Tibial nerve (tissue), 4 donors: ENCODE measurements around the gene ASIC4. TPM values are rescaled to one million over a fixed set of nuclear protein-coding genes. Genes with fewer than 3 reads are reported as not detected.

Source experiments
- DNase-seq, 2 donors: peaks; one replicate each; pipeline ENCODE4 v3.0.0-alpha.2; 2019; ENCODE audit warnings: low spot score in 2 of 2
- H3K27ac ChIP-seq, 4 donors: fragments of 200-600 bp; sonication (generic) in 3 of 4; one replicate each; pipeline ENCODE4 v1.5.1; 2017 to 2019; ENCODE audit warnings: mild to moderate bottlenecking in 1 of 4
- H3K27me3 ChIP-seq, 2 donors: fragments of 200-600 bp; sonication (generic) in 1 of 2; one replicate each; pipeline versions ENCODE4 v1.5.1 to v1.6.0; 2017 to 2019
- H3K36me3 ChIP-seq, 3 donors: fragments of 200-600 bp; sonication (generic); one replicate each; pipeline ENCODE4 v1.5.1; 2018 to 2019
- H3K4me1 ChIP-seq, 4 donors: fragments of 200-600 bp; sonication (generic) in 3 of 4; one replicate each; pipeline ENCODE4 v1.5.1; 2017 to 2019
- H3K4me3 ChIP-seq, 4 donors: fragments of 200-600 bp; sonication (generic) in 3 of 4; one replicate each; pipeline ENCODE4 v1.5.1; 2017 to 2019; ENCODE audit warnings: mild to moderate bottlenecking in 1 of 4, moderate library complexity in 1 of 4
- H3K9me3 ChIP-seq, 4 donors: fragments of 200-600 bp; sonication (generic) in 3 of 4; one replicate each; pipeline ENCODE4 v1.5.1; 2017 to 2019
- EP300 ChIP-seq, 2 donors: sonication (generic); formaldehyde crosslinking; IDR thresholded peaks; one replicate each; pipeline ENCODE4 v1.6.1; 2017; ENCODE audit warnings: antibody characterized with exemption in 2 of 2, mild to moderate bottlenecking in 1 of 2
- POLR2A ChIP-seq, 2 donors: fragments of 450-650 bp; IDR thresholded peaks; one replicate each; pipeline ENCODE4 v1.6.1; 2017; ENCODE audit warnings: antibody characterized with exemption in 2 of 2, mild to moderate bottlenecking in 2 of 2, moderate library complexity in 2 of 2
- WGBS, 2 donors: methylation state at CpG; one replicate each; pipeline ENCODE4 v1.1.5; 2018; 5-methylcytosine and 5-hydroxymethylcytosine counted together
- total RNA-seq, 4 donors: library from RNA; depleted of rRNA; stranded (reverse); fragments of >200 nt; gene quantifications; one replicate each; pipeline ENCODE4 v1.1.0, GENCODE V29; 2016
- TF ChIP-seq, protein P1 (sequence below), 5 experiments: fragments of 200-600 bp in 3 of 5; fragments of 450-650 bp in 2 of 5; sonication (generic) in 3 of 5; IDR thresholded peaks; one replicate each; pipeline ENCODE4 v1.5.1; 2016 to 2019; ENCODE audit warnings: antibody characterized with exemption in 5 of 5, mild to moderate bottlenecking in 3 of 5, moderate library complexity in 2 of 5

Gene ASIC4
- total RNA-seq, 4 donors from 2014 or later = 0.42 to 3.0 TPM; not detected in 2

DNA sequence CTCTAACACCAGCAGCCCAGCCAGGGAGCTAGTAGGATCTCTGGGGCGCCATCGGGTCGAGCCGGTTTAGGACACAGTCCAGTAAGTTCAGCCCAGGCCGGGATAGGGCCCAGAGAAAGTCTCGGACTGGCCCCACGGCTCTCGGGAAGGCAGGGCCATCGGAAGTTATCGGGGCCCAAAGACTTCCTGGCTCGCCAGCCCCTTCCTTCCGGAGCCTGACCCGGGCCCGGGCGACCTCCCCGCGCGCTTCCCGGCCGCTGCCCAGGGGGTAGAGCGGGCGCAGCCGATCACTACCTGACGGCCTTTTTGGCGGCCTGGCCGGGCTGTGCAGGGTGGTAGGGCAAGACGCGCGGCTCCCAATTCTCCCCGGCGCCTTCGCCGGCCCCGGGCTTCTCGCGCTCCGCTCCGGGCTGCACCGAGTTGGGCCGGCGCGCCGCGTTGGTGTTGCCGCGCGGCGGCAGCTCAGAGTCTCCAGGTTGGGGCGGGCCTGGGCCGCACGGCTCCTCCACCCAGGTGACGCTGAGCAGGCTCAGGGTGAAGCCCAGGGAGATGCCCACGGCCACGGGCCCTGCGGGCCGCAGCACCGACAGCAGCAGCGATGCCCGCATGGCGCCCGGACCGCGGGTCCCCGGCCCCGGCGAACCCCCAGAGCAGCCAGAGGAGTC is 28.8 kb downstream of the ASIC4 start:
- H3K36me3 ChIP-seq = peaks cover 0 to 29% (median 0%) of the 10 kb centered on the region in 3 donors
- whole genome bisulfite sequencing, 2 donors = 0 to 2% methylated on average over 5 to 45 of the region's 66 CpGs
- no peak for TF ChIP-seq EP300 (IDR thresholded peaks at IDR 0.05)
- no peak for TF ChIP-seq POLR2A (IDR thresholded peaks at IDR 0.05)
- TF ChIP-seq, protein P1, sequence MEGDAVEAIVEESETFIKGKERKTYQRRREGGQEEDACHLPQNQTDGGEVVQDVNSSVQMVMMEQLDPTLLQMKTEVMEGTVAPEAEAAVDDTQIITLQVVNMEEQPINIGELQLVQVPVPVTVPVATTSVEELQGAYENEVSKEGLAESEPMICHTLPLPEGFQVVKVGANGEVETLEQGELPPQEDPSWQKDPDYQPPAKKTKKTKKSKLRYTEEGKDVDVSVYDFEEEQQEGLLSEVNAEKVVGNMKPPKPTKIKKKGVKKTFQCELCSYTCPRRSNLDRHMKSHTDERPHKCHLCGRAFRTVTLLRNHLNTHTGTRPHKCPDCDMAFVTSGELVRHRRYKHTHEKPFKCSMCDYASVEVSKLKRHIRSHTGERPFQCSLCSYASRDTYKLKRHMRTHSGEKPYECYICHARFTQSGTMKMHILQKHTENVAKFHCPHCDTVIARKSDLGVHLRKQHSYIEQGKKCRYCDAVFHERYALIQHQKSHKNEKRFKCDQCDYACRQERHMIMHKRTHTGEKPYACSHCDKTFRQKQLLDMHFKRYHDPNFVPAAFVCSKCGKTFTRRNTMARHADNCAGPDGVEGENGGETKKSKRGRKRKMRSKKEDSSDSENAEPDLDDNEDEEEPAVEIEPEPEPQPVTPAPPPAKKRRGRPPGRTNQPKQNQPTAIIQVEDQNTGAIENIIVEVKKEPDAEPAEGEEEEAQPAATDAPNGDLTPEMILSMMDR (IDR thresholded peaks at IDR 0.05) = no peak
- H3K9me3 ChIP-seq = no peaks in the 10 kb centered on the region
- peak overlapping the region; percentile 75 to 97 (median 88) for H3K27ac ChIP-seq
- DNase-seq = no peak
- H3K4me3 ChIP-seq = peak overlapping the region; percentile 37 to 90 (median 74)
- peaks cover 0 to 59% (median 32%) of the 10 kb centered on the region in 4 donors for H3K4me1 ChIP-seq
- H3K27me3 ChIP-seq = no peaks in the 10 kb centered on the region

DNA sequence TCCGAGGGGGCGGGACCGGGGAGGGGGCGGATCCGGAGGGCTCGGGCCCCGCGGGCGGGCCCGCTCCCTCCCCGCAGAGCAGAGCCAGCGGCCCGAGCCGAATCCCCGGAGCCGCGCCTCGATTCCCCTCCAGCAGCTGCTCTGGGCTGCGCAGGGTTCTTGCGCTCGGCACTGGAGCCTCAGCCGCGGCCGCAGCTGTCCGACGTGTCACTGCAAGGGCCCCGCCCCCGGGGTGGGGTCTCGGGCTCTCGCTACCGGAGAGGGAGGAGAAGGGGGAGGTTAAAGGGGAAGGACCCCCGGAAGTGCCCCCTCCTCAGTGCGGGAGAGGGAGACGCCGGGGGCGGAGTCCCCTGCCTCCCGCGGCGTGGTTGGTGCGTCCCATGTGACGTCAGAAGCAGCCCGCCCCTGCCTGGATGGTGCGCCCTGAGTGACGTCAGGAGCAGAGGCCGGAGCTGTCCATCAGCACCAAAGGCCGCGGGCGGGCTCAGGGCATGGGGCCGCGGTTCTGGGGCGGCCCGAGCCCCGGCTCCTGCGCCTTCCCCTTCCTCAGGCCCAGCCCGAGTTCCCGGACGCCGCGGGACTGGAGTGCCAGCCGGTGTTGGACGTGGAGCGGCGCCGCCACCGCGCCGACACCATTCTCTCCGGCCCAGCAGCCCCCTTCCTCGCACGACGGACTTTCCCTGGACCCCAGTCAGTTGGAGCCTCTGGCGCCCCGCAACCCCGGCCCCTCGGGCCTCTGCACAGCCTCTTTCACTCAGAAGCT is 29.5 kb downstream of the ASIC4 start, which contains the start of the genes CHPF and TMEM198:
Gene CHPF (minus strand): TSS at position 214 of the 763 bp plus-strand sequence. CDS start 271 bp downstream, outside the sequence.
Gene TMEM198 (plus strand): TSS at position 433 of the 763 bp plus-strand sequence. CDS start 700 bp downstream, outside the sequence.
- peak; percentile 96 to 97 for DNase-seq
- peaks cover 0 to 52% (median 27%) of the 10 kb centered on the region in 4 donors for H3K4me1 ChIP-seq
- H3K27me3 ChIP-seq = no peaks in the 10 kb centered on the region
- WGBS, 2 donors = 0 to 1% methylated on average over 26 to 65 of the region's 75 CpGs
- TF ChIP-seq POLR2A (IDR thresholded peaks at IDR 0.05) = peak in 1 of 2 donors; percentile 83
- TF ChIP-seq EP300 (IDR thresholded peaks at IDR 0.05) = peak; percentile 92 to 97
- TF ChIP-seq, protein P1 (IDR thresholded peaks at IDR 0.05) = peak in 1 of 5 experiments; percentile 28
- peak within 1 kb of the TSS; percentile 37 to 90 (median 74) for H3K4me3 ChIP-seq
- peaks cover 0 to 29% (median 0%) of the 10 kb centered on the region in 3 donors for H3K36me3 ChIP-seq
- H3K27ac ChIP-seq = peak within 1 kb of the TSS; percentile 75 to 97 (median 88)
- no peaks in the 10 kb centered on the region for H3K9me3 ChIP-seq

DNA sequence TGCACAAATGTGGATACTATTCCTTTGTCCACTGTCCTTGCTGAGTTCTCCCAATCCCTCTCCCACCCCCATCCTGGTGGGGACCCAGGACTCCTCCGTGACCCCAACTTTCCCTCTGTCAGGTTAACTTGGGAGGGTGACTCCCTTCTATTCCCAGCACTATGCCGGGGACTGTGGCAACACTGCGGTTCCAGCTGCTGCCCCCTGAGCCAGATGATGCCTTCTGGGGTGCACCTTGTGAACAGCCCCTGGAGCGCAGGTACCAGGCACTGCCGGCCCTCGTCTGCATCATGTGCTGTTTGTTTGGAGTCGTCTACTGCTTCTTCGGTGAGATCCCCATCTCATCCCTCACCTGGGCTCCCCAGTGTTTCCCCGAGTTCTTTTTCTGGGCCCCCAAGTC is 30.3 kb downstream of the ASIC4 start:
- H3K36me3 ChIP-seq = peaks cover 0 to 29% (median 0%) of the 10 kb centered on the region in 3 donors
- H3K9me3 ChIP-seq = no peaks in the 10 kb centered on the region
- 37% methylated on average over 9 of the region's 9 CpGs for WGBS, 2 donors
- no peaks in the 10 kb centered on the region for H3K27me3 ChIP-seq
- TF ChIP-seq, protein P1 (IDR thresholded peaks at IDR 0.05) = no peak
- TF ChIP-seq POLR2A (IDR thresholded peaks at IDR 0.05) (no peak), EP300 (IDR thresholded peaks at IDR 0.05) (no peak)
- H3K27ac ChIP-seq = peak overlapping the region in 3 of 4 donors; percentile 75 to 97 (median 91)
- H3K4me1 ChIP-seq = peaks cover 0 to 44% (median 20%) of the 10 kb centered on the region in 4 donors
- H3K4me3 ChIP-seq = peak overlapping the region; percentile 33 to 90 (median 74)
- no peak for DNase-seq

DNA sequence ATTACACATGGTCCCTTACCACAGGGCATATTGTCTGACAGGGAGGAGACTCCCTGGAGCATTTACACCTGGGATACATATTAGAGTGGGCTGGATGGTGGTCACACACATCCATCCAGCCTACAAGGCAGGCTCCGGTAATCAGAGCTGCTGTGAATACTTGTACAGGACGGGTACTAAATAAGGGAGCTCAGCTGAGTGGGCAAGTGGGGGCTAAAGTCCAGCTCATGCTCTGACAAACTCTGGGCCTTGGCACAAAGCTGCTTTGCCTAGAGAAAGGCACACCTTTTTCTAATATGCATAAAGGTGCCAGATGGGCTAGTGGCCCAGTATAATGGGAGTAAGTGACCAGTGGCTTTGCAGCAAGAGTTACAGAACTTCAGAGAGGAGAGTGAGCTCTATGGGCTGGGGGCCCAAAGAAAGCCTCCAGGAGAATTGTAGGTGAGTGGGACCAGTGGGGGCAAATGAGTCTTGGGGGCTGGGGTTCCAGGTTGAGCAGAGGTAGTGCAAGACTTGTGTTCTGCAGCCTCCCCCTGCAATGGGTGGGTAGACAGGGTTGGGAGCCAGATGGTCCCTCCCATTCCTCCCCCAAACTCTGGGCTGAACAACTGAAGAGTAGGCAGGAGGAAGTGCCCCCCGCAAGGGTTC is 31.1 kb downstream of the ASIC4 start:
- peaks cover 0 to 35% (median 17%) of the 10 kb centered on the region in 4 donors for H3K4me1 ChIP-seq
- H3K4me3 ChIP-seq = no peak overlapping the region
- WGBS, 2 donors = 71 to 75% methylated on average over 3 of the region's 3 CpGs
- no peaks in the 10 kb centered on the region for H3K9me3 ChIP-seq
- no peak for DNase-seq
- H3K36me3 ChIP-seq = peaks cover 0 to 26% (median 0%) of the 10 kb centered on the region in 3 donors
- H3K27ac ChIP-seq = no peak overlapping the region
- TF ChIP-seq EP300 (IDR thresholded peaks at IDR 0.05) (no peak), POLR2A (IDR thresholded peaks at IDR 0.05) (no peak)
- TF ChIP-seq, protein P1 (IDR thresholded peaks at IDR 0.05) = no peak
- no peaks in the 10 kb centered on the region for H3K27me3 ChIP-seq
